ENCODE results near the gene ZNF24. TPM values are rescaled to one million over a fixed set of nuclear protein-coding genes. Genes with fewer than 3 reads are reported as not detected.

ZNF24 gene
- total and polyA plus RNA-seq, 2 of the 4 experiments (the other 2 are of a cell fraction): 7.6 to 20.8 TPM

DNA sequence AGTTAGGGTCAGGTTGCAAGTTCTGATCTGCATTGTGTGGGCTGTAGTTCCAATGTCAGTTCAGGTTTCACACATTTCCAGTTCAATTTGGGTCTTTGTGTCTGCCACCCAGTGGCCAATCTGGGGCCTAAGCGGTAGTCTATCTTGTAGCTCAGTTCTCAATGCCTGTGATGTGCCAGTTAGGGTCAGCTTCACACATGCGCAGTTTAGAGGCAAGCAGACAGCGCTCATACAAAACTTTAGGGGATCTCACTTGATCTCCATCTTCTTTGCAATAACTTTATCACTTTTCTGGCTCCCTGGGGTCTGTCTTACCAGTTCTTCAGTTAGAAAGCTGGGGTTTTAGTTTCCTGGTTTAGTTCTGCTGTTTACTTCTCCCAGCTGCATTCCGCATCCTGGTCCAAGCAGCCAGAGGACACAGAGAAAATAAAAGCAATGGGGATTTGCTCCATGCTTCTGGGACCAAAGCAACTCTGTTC, 11.0 kb upstream of the ZNF24 start (continued):
- TF ChIP-seq, protein P1, sequence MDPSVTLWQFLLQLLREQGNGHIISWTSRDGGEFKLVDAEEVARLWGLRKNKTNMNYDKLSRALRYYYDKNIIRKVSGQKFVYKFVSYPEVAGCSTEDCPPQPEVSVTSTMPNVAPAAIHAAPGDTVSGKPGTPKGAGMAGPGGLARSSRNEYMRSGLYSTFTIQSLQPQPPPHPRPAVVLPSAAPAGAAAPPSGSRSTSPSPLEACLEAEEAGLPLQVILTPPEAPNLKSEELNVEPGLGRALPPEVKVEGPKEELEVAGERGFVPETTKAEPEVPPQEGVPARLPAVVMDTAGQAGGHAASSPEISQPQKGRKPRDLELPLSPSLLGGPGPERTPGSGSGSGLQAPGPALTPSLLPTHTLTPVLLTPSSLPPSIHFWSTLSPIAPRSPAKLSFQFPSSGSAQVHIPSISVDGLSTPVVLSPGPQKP (IDR thresholded peaks at IDR 0.05; ENCODE audit: borderline replicate concordance, low read depth, low read length): no peak

DNA sequence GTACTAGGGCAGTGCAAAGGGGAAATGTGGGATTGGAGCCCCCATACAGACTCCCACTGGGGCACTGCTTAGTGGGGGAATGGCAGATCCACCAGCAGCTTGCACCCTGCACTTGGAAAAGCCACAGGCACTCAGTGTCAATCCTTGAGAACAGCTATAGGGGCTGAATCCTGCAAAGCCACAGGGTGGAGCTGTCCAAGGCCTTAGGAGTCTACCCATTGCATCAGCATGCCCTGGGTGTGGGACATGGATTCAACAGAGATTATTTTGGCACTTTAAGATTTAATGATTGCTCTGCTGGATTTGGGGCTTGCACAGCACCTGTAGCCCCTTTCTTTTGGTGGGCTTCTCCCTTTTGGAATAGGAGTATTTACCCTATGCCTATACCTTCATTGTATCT, 8.6 kb upstream of the ZNF24 start:
- no peak overlapping the region for H2AK5ac ChIP-seq (ENCODE audit: low read depth, low read length)
- H3K9me1 ChIP-seq (ENCODE audit: insufficient read depth, low read length): no peaks in the 10 kb centered on the region
- no peak overlapping the region for H3K18ac ChIP-seq (ENCODE audit: low read depth, low read length)
- no peak overlapping the region for H2BK15ac ChIP-seq (ENCODE audit: low read depth, low read length)
- H2AK9ac ChIP-seq (replicated peaks; ENCODE audit: low read depth, low read length, poor library complexity): no peak overlapping the region
- in situ Hi-C loops (cut with MboI; ENCODE audit: low sequenced_read_pairs): no loop called here
- H3K56ac ChIP-seq (ENCODE audit: extremely low read depth, insufficient read depth, low read length): no peak overlapping the region
- H2BK120ac ChIP-seq (ENCODE audit: low read depth, low read length): no peak overlapping the region
- no peaks in the 10 kb centered on the region for H4K20me1 ChIP-seq (ENCODE audit: insufficient read depth, low read length)
- H3K9ac ChIP-seq (ENCODE audit: low read depth, low read length): no peak overlapping the region
- TF ChIP-seq, protein P1 (IDR thresholded peaks at IDR 0.05; ENCODE audit: borderline replicate concordance, low read depth, low read length): no peak
- TF ChIP-seq CHD1 (IDR thresholded peaks at IDR 0.05; ENCODE audit: low read depth, low read length) (no peak), POLR2A (IDR thresholded peaks at IDR 0.05; ENCODE audit: low read depth, low read length) (no peak), RAD21 (IDR thresholded peaks at IDR 0.05; ENCODE audit: low read length) (no peak), MXI1 (IDR thresholded peaks at IDR 0.05; ENCODE audit: borderline replicate concordance, low read depth, low read length) (no peak), NFE2L2 (IDR thresholded peaks at IDR 0.05; ENCODE audit: low read depth, low read length) (no peak), RCOR1 (IDR thresholded peaks at IDR 0.05; ENCODE audit: insufficient replicate concordance, low read length) (no peak), SMC3 (IDR thresholded peaks at IDR 0.05; ENCODE audit: low read depth, low read length) (no peak), BHLHE40 (IDR thresholded peaks at IDR 0.05; ENCODE audit: low read depth, low read length) (no peak), RFX5 (IDR thresholded peaks at IDR 0.05; ENCODE audit: low read depth, low read length) (no peak)
- TF ChIP-seq, protein P2, sequence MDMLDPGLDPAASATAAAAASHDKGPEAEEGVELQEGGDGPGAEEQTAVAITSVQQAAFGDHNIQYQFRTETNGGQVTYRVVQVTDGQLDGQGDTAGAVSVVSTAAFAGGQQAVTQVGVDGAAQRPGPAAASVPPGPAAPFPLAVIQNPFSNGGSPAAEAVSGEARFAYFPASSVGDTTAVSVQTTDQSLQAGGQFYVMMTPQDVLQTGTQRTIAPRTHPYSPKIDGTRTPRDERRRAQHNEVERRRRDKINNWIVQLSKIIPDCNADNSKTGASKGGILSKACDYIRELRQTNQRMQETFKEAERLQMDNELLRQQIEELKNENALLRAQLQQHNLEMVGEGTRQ (IDR thresholded peaks at IDR 0.05; ENCODE audit: low read depth, low read length): no peak
- ATAC-seq (ENCODE audit: low read depth) (no peak), DNase-seq (no peak)
- H4K8ac ChIP-seq (ENCODE audit: low read depth in 2 of 2, low read length in 2 of 2): no peak overlapping the region
- intact Hi-C loops (cut with micrococcal nuclease): no loop called here
- ChIA-PET CTCF (no interaction called here), POLR2A (ENCODE audit: unreplicated experiment) (no interaction called here)
- H3K4me1 ChIP-seq (ENCODE audit: control insufficient read depth, insufficient read depth, low read length): no peaks in the 10 kb centered on the region
- no peak overlapping the region for H2AFZ ChIP-seq (replicated peaks; ENCODE audit: low read length, poor library complexity)
- no peak overlapping the region for H4K5ac ChIP-seq (ENCODE audit: low read depth, low read length)
- dilution Hi-C loops (cut with HindIII; ENCODE audit: low sequenced_read_pairs, unreplicated experiment): no loop called here
- BruUV-seq (replicated peaks): no TSS peak
- H4K91ac ChIP-seq (ENCODE audit: insufficient read depth, low read depth, low read length): no peak overlapping the region
- H3K4ac ChIP-seq (ENCODE audit: low read depth, low read length): no peak overlapping the region
- H3K36me3 ChIP-seq (ENCODE audit: control insufficient read depth, insufficient read depth, low read length): no peaks in the 10 kb centered on the region
- peaks cover 6% of the 10 kb centered on the region for H3K9me3 ChIP-seq (ENCODE audit: control insufficient read depth, insufficient read depth, low read length)
- H3K23ac ChIP-seq (ENCODE audit: low read depth, low read length): no peak overlapping the region
- no peak overlapping the region for H2BK20ac ChIP-seq (ENCODE audit: low read depth, low read length)
- no peak overlapping the region for H3K4me3 ChIP-seq (ENCODE audit: insufficient read depth, low read depth, low read length)
- H3K27me3 ChIP-seq (ENCODE audit: control insufficient read depth, insufficient read depth, low read length): no peaks in the 10 kb centered on the region
- H3K27ac ChIP-seq (ENCODE audit: insufficient read depth, low read length): no peak overlapping the region
- H3K4me2 ChIP-seq (ENCODE audit: low read depth, low read length): no peak overlapping the region
- no peak overlapping the region for H2BK5ac ChIP-seq (ENCODE audit: low read depth, low read length, poor library complexity, severe bottlenecking)
- H3K14ac ChIP-seq (replicated peaks; ENCODE audit: low read depth, low read length): no peak overlapping the region
- H3K79me1 ChIP-seq (ENCODE audit: low read depth in 1 of 2, low read length in 2 of 2): no peaks in the 10 kb centered on the region
